Mucosa of descending colon (tissue), 3 donors: ENCODE measurements around the gene SLC35G3. TPM values are rescaled to one million over a fixed set of nuclear protein-coding genes. Genes with fewer than 3 reads are reported as not detected.
"Not testable (repeated sequence)": the region's sequence is repeated elsewhere in the genome, so short reads cannot be mapped to it uniquely, and the experiment has no call there.

Experiments
- ATAC-seq: fragments of 200-7000 bp; cut with Tn5 transposase; one replicate; pipeline ENCODE4 v1.9.1; 2020; ENCODE audit warnings: mild to moderate bottlenecking, moderate library complexity
- DNase-seq, 3 donors: peaks; one replicate each; pipeline ENCODE4 v3.0.0-alpha.2; 2020
- H3K36me3 ChIP-seq: fragments of 200-600 bp; one replicate; pipeline ENCODE4 v1.8.0; 2021; ENCODE audit warnings: low read depth, mild to moderate bottlenecking
- H3K4me1 ChIP-seq: fragments of 200-600 bp; one replicate; pipeline ENCODE4 v1.8.0; 2021; ENCODE audit warnings: low read depth, mild to moderate bottlenecking
- H3K4me3 ChIP-seq: fragments of 200-600 bp; one replicate; pipeline ENCODE4 v1.8.0; 2021; ENCODE audit warnings: mild to moderate bottlenecking
- H3K9me3 ChIP-seq: fragments of 200-600 bp; one replicate; pipeline ENCODE4 v1.8.0; 2021; ENCODE audit warnings: mild to moderate bottlenecking
- intact Hi-C, 2 donors: fragments of 100-400 bp; cut with DNase I in 1 of 2; cut with micrococcal nuclease in 1 of 2; formaldehyde crosslinking; loops; one replicate each; pipeline versions ENCODE4 v1.11.0 to v1.11.1; 2022; cut with DNase I, micrococcal nuclease
- total RNA-seq, 3 donors: library from RNA; stranded (reverse); fragmentation: NEBNext Ultra II Directional in 2 of 3; extraction: Animal tissue kit (Norgen Biotek cat#: 25700) in 2 of 3; gene quantifications; one replicate each; pipeline versions ENCODE4 v1.2.1 to v1.2.4, GENCODE V29; 2021 to 2023
- TF ChIP-seq, protein P1 (sequence below): fragments of 200-600 bp; IDR thresholded peaks from one replicate; pipeline ENCODE4 v1.8.0; 2022; ENCODE audit warnings: antibody characterized with exemption, mild to moderate bottlenecking
- donor health status: DM: no; HTN: no; CAD: no; lungs with moderate emphysema.
- donor health status: DM: no; HTN: no; CAD: no.
- donor health status: DM: no; HTN: yes; CAD: no.

The SLC35G3 gene
- total RNA-seq, 3 donors from 2014 or later = not detected

DNA sequence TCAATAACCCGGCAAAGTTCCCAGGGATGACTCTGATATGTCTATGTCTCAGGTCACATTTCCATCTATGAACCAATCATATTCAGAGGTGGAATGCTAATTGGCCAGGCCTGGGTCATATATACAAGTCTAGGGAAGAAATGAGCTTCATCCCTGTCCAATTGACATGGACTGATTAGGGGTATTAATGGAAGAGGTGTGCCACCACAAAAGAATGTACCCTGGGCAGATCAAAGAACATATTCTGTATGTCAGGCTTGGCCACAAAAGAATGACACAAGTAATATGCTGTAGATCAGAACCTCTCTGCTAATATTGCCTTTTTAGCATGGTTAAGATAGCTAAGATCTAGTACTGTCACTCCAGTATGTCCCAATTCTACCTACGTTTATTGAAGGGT lies 6.7 kb downstream of the SLC35G3 start:
- Histone ChIP-seq H3K4me1 (no peaks in the 10 kb centered on the region), H3K36me3 (no peaks in the 10 kb centered on the region), H3K4me3 (no peak overlapping the region), H3K9me3 (no peaks in the 10 kb centered on the region)
- no peak for DNase-seq
- ATAC-seq = no peak
- TF ChIP-seq, protein P1, sequence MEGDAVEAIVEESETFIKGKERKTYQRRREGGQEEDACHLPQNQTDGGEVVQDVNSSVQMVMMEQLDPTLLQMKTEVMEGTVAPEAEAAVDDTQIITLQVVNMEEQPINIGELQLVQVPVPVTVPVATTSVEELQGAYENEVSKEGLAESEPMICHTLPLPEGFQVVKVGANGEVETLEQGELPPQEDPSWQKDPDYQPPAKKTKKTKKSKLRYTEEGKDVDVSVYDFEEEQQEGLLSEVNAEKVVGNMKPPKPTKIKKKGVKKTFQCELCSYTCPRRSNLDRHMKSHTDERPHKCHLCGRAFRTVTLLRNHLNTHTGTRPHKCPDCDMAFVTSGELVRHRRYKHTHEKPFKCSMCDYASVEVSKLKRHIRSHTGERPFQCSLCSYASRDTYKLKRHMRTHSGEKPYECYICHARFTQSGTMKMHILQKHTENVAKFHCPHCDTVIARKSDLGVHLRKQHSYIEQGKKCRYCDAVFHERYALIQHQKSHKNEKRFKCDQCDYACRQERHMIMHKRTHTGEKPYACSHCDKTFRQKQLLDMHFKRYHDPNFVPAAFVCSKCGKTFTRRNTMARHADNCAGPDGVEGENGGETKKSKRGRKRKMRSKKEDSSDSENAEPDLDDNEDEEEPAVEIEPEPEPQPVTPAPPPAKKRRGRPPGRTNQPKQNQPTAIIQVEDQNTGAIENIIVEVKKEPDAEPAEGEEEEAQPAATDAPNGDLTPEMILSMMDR = no peak
- intact Hi-C loops = no loop called here

DNA sequence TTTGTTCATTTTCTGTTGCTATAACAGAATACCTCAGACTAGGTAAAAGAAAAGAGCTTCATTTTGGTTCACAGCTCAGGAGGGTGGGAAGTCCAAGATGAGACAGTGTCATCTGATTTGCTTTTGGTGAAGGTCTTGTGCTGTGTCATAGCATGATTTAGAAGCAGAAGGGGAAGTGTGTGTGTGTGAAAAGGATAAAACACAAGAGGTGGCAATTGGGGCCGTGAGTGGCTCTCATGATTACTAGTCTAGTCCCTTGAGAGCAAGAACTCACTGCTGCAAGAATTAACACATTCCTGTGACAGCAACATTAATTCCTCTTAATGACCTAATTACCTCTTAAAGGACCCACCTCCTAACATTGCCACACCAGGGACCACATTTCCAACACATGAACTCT lies 8.3 kb downstream of the SLC35G3 start:
- Histone ChIP-seq H3K4me3 (no peak overlapping the region), H3K9me3 (no peaks in the 10 kb centered on the region), H3K36me3 (no peaks in the 10 kb centered on the region), H3K4me1 (no peaks in the 10 kb centered on the region)
- ATAC-seq = no peak
- intact Hi-C loops = no loop called here
- no peak for DNase-seq
- TF ChIP-seq, protein P1 = no peak

DNA sequence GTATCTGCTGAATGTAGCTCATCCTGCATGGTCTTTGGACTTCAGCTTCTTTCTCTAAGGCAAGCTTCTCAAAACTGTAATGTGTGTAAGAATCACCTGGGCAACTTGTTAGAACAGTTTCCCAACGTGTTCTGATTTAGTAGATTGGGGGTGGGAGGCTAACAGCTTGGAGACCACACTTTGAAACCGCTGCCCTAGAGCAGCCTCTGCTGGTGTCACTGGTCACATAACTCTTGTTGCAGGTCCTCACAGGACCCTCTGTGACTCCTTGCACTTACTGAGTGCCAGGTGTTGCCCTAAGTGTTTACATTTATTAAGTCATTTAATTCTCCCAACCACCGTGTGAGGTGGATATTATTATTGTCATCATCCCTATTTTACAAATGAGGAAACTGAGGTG lies 9.9 kb downstream of the SLC35G3 start:
- no peak for ATAC-seq
- no peaks in the 10 kb centered on the region for H3K4me1 ChIP-seq
- no peaks in the 10 kb centered on the region for H3K36me3 ChIP-seq
- H3K4me3 ChIP-seq = no peak overlapping the region
- no peak for DNase-seq
- no peaks in the 10 kb centered on the region for H3K9me3 ChIP-seq
- intact Hi-C loops = no loop called here
- TF ChIP-seq, protein P1 = no peak

DNA sequence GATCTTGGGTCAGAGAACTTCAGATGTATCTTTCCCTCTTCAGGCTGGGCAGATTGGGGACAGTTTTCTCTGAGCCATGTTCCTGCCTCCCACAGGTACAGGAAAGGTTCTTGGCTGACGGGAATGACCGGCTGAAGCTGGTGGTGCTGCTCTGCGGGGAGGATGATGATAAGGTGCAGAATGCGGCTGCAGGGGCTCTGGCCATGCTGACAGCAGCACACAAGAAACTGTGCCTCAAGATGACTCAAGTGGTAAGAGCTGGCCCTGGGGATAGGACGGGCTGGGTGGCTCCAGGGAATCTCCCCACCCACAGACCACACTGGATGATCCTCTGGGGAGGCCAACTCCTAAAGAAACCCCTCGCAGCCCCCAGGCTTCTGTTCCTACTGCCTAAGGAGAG lies 10.9 kb downstream of the SLC35G3 start:
- Histone ChIP-seq H3K4me3 (no peak overlapping the region), H3K4me1 (no peaks in the 10 kb centered on the region), H3K36me3 (no peaks in the 10 kb centered on the region), H3K9me3 (no peaks in the 10 kb centered on the region)
- ATAC-seq (no peak), DNase-seq (no peak)
- intact Hi-C loops = no loop called here
- TF ChIP-seq, protein P1 = no peak

DNA sequence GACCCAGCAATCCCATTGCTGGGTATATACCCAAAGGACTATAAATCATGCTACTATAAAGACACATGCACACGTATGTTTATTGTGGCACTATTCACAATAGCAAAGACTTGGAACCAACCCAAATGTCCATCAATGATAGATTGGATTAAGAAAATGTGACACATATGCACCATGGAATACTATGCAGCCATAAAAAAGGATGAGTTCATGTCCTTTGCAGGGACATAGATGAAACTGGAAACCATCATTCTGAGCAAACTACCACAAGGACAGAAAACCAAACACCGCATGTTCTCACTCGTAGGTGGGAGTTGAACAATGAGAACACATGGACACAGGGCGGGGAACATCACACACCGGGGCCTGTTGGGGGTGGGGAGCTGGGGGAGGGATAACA lies 14.8 kb downstream of the SLC35G3 start:
- ATAC-seq, H3K4me1 ChIP-seq, DNase-seq, H3K36me3 ChIP-seq, H3K9me3 ChIP-seq, H3K4me3 ChIP-seq: not testable (repeated sequence)
- intact Hi-C loops = loop anchor here in 1 of 2 donors (10.0 kb wide), 1 partner anchor 355 kb away; the partner anchor contains the start of gene SLFN12L

DNA sequence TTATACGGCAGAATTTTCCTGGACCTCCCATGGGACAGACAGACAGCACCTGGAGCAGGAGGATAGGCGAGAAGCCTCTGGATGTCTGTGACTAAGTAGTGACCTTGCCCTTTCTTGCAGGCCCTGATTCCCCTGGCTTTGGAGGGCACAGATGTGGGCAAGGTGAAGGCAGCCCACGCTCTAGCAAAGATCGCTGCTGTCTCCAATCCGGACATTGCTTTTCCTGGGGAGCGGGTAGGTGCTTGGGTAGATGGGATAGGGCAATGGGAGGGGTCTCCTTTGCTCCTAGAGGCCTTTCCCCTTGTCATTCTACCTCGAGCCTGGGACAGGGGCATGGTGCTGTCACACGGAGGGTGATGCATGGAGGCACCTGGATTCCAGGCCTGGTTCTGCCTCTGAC lies 17.3 kb downstream of the SLC35G3 start:
- Histone ChIP-seq H3K4me1 (no peaks in the 10 kb centered on the region), H3K9me3 (no peaks in the 10 kb centered on the region), H3K4me3 (no peak overlapping the region), H3K36me3 (no peaks in the 10 kb centered on the region)
- TF ChIP-seq, protein P1 = no peak
- DNase-seq (no peak), ATAC-seq (no peak)
- intact Hi-C loops = loop anchor here in 1 of 2 donors (10.0 kb wide), 1 partner anchor 358 kb away; the partner anchor contains the start of gene SLFN12L
